ENCODE measurements around the gene MAP7D3. TPM values are rescaled to one million over a fixed set of nuclear protein-coding genes. Genes with fewer than 3 reads are reported as not detected.

Gene MAP7D3
- polyA plus RNA-seq, 3 donors, result 1.8 to 3.4 (median 2.9) TPM

DNA sequence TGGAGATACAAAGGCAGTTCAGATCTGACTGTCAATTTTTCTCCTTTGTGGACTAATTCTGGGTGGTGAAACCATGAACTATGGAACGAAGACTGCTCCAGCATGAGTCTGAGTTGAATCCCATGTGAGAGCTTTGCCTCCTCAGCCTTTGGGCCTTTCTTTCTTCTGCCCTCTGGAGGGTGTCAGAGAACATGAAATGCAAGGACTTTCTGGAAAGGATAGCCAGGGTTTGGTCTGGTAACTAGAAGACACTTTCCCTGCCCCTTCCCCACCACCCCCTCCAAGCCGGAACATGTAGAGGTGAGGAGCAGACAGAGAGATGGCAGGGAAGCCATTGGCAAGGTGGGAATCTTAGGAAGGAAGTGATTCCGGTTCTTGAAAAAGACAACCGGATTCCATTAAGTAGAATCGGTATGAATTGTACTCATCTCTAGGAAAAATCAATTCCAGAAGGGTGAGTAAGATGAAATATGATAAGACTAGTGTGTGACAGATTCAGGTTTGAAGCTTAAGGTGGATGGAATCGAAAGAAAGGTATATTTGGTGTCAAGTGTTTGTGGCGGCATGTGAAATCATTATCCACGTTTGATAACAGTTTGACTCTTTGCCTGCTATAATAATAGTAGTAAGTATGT lies 84.9 kb downstream of the MAP7D3 start:
- no peak for DNase-seq
- WGBS (ENCODE audit: insufficient coverage), result no CpG with 5 or more reads among the region's 8 CpGs
- no peaks in the 10 kb centered on the region for H4K20me1 ChIP-seq (ENCODE audit: insufficient read depth, low read length)
- Mint-ChIP-seq H3K27ac (no peak overlapping the region), H3K27me3 (ENCODE audit: low read depth in 3 of 3) (peaks cover 2 to 15% (median 5%) of the 10 kb centered on the region in 3 donors), H3K4me3 (no peak overlapping the region), H3K36me3 (no peaks in the 10 kb centered on the region), H3K9me3 (no peaks in the 10 kb centered on the region), H3K4me1 (peaks cover 3% of the 10 kb centered on the region)
- H3K4me2 ChIP-seq (replicated peaks; ENCODE audit: extremely low read depth, low read length, poor library complexity, severe bottlenecking), result no peak overlapping the region
- intact Hi-C loops (cut with micrococcal nuclease), result no loop called here
- peaks cover 0 to 3% of the 10 kb centered on the region in 2 donors for H3K27me3 ChIP-seq (ENCODE audit: control insufficient read depth in 2 of 2, insufficient read depth in 2 of 2, low read length in 2 of 2)
- no peaks in the 10 kb centered on the region for H3K9me3 ChIP-seq (replicated peaks in 1 of 2; ENCODE audit: control insufficient read depth in 1 of 2, insufficient read depth in 1 of 2, low read length in 2 of 2)
- H3K79me2 ChIP-seq (ENCODE audit: insufficient read depth, low read length), result no peaks in the 10 kb centered on the region
- no peaks in the 10 kb centered on the region for H3K36me3 ChIP-seq (replicated peaks in 1 of 2; ENCODE audit: control insufficient read depth in 1 of 2, insufficient read depth in 2 of 2, low read length in 2 of 2)
- H3K4me1 ChIP-seq (ENCODE audit: control insufficient read depth in 1 of 2, insufficient read depth in 2 of 2, low read length in 2 of 2), result no peaks in the 10 kb centered on the region
- no peak overlapping the region for H3K4me3 ChIP-seq (replicated peaks in 1 of 3; ENCODE audit: low read depth in 2 of 3, low read length in 3 of 3)
- H3K9ac ChIP-seq (ENCODE audit: insufficient read depth, low read length, poor library complexity, severe bottlenecking), result no peak overlapping the region
- TF ChIP-seq, protein P1, sequence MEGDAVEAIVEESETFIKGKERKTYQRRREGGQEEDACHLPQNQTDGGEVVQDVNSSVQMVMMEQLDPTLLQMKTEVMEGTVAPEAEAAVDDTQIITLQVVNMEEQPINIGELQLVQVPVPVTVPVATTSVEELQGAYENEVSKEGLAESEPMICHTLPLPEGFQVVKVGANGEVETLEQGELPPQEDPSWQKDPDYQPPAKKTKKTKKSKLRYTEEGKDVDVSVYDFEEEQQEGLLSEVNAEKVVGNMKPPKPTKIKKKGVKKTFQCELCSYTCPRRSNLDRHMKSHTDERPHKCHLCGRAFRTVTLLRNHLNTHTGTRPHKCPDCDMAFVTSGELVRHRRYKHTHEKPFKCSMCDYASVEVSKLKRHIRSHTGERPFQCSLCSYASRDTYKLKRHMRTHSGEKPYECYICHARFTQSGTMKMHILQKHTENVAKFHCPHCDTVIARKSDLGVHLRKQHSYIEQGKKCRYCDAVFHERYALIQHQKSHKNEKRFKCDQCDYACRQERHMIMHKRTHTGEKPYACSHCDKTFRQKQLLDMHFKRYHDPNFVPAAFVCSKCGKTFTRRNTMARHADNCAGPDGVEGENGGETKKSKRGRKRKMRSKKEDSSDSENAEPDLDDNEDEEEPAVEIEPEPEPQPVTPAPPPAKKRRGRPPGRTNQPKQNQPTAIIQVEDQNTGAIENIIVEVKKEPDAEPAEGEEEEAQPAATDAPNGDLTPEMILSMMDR (IDR thresholded peaks at IDR 0.05), result no peak
- no peak overlapping the region for H2AFZ ChIP-seq (ENCODE audit: insufficient read depth, low read depth, low read length, poor library complexity, severe bottlenecking)
- no peak overlapping the region for H3K27ac ChIP-seq (ENCODE audit: low read depth in 1 of 2, low read length in 2 of 2)

DNA sequence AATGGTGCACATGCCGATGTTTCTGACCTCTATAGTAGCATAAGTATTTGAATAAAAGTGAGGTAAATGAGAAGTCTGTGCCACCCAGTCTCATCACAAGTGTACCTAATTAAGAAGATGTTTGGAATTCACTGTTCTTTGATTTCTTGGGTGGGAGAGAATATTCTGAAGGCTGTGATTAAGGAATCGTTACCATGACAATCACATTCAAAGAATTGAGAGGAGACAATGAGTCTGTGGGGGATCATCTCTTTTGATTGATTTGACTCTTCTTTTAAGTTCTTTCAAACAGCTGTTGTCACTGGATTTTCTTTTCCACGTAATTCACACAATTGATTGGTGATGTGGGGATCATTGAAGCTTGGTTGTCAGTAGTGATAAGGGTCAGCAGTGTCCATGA lies 85.8 kb downstream of the MAP7D3 start:
- intact Hi-C loops (cut with micrococcal nuclease), result no loop called here
- peaks cover 3% of the 10 kb centered on the region for H3K4me1 Mint-ChIP-seq
- WGBS (ENCODE audit: insufficient coverage), result no CpG with 5 or more reads among the region's 3 CpGs
- no peak overlapping the region for H3K9ac ChIP-seq (ENCODE audit: insufficient read depth, low read length, poor library complexity, severe bottlenecking)
- TF ChIP-seq, protein P1 (IDR thresholded peaks at IDR 0.05), result no peak
- DNase-seq, result no peak
- no peak overlapping the region for H2AFZ ChIP-seq (ENCODE audit: insufficient read depth, low read depth, low read length, poor library complexity, severe bottlenecking)
- H3K27me3 Mint-ChIP-seq (ENCODE audit: low read depth in 3 of 3), result peaks cover 2 to 15% (median 5%) of the 10 kb centered on the region in 3 donors
- no peaks in the 10 kb centered on the region for H3K9me3 Mint-ChIP-seq
- no peak overlapping the region for H3K4me3 Mint-ChIP-seq
- no peak overlapping the region for H3K4me3 ChIP-seq (replicated peaks in 1 of 3; ENCODE audit: low read depth in 2 of 3, low read length in 3 of 3)
- H3K27ac ChIP-seq (ENCODE audit: low read depth in 1 of 2, low read length in 2 of 2), result no peak overlapping the region
- no peaks in the 10 kb centered on the region for H4K20me1 ChIP-seq (ENCODE audit: insufficient read depth, low read length)
- no peak overlapping the region for H3K27ac Mint-ChIP-seq
- H3K79me2 ChIP-seq (ENCODE audit: insufficient read depth, low read length), result no peaks in the 10 kb centered on the region
- H3K36me3 Mint-ChIP-seq, result no peaks in the 10 kb centered on the region
- no peaks in the 10 kb centered on the region for H3K4me1 ChIP-seq (ENCODE audit: control insufficient read depth in 1 of 2, insufficient read depth in 2 of 2, low read length in 2 of 2)
- H3K4me2 ChIP-seq (replicated peaks; ENCODE audit: extremely low read depth, low read length, poor library complexity, severe bottlenecking), result no peak overlapping the region
- H3K27me3 ChIP-seq (ENCODE audit: control insufficient read depth in 2 of 2, insufficient read depth in 2 of 2, low read length in 2 of 2), result peaks cover 0 to 3% of the 10 kb centered on the region in 2 donors
- no peaks in the 10 kb centered on the region for H3K9me3 ChIP-seq (replicated peaks in 1 of 2; ENCODE audit: control insufficient read depth in 1 of 2, insufficient read depth in 1 of 2, low read length in 2 of 2)
- H3K36me3 ChIP-seq (replicated peaks in 1 of 2; ENCODE audit: control insufficient read depth in 1 of 2, insufficient read depth in 2 of 2, low read length in 2 of 2), result no peaks in the 10 kb centered on the region
